GM12878 (cell line): Measurements from ENCODE around the gene FBXL14.

Source experiments
- BHLHE40 ChIP-seq, 2 experiments: fragments of 450-650 bp in 1 of 2; IDR thresholded peaks; 2 replicates each; pipeline ENCODE4 v1.6.1; 2011 to 2017; ENCODE audit warnings: low read depth in 2 of 2, borderline replicate concordance in 1 of 2, improper control_type of control experiment in 1 of 2, low read length in 1 of 2, mild to moderate bottlenecking in 1 of 2
- CHD2 ChIP-seq: IDR thresholded peaks from 2 replicates; pipeline ENCODE4 v1.6.1; 2011; ENCODE audit warnings: low read depth, low read length, improper control_type of control experiment, borderline replicate concordance
- CHD4 ChIP-seq: fragments of 200-600 bp; sonication (generic); IDR thresholded peaks from 2 replicates; pipeline ENCODE4 v1.6.1; 2016; ENCODE audit warnings: mild to moderate bottlenecking
- CTCF ChIP-seq, 3 experiments: IDR thresholded peaks in 2 of 3; conservative IDR thresholded peaks in 1 of 3; 2 replicates each; pipeline ENCODE4 v1.5.1; 2011; ENCODE audit warnings: low read depth in 3 of 3, low read length in 3 of 3, mild to moderate bottlenecking in 3 of 3, control low read depth in 2 of 3, moderate library complexity in 2 of 3, inconsistent platforms in 1 of 3, mixed read lengths in 1 of 3; ENCODE audit not compliant: control insufficient read depth in 2 of 3, insufficient read depth in 1 of 3; ENCODE audit errors: extremely low read depth in 1 of 3
- E2F4 ChIP-seq: IDR thresholded peaks from 2 replicates; pipeline ENCODE4 v1.6.1; 2012; ENCODE audit warnings: low read depth, low read length, improper control_type of control experiment
- MAX ChIP-seq: IDR thresholded peaks from 2 replicates; pipeline ENCODE4 v1.6.1; 2012; ENCODE audit warnings: low read depth, low read length, improper control_type of control experiment
- MTA2 ChIP-seq: fragments of 450-650 bp; IDR thresholded peaks from 2 replicates; pipeline ENCODE4 v1.6.1; 2016; ENCODE audit warnings: low read depth, mild to moderate bottlenecking, moderate library complexity
- MXI1 ChIP-seq: fragments of 150-350 bp; IDR thresholded peaks from 2 replicates; pipeline ENCODE4 v1.6.1; 2011; ENCODE audit warnings: low read depth, mild to moderate bottlenecking, inconsistent platforms, low read length, improper control_type of control experiment
- NR2C2 ChIP-seq: IDR thresholded peaks from 2 replicates; pipeline ENCODE4 v1.6.1; 2011; ENCODE audit warnings: borderline replicate concordance, low read depth; ENCODE audit not compliant: control insufficient read depth, insufficient read length
- POLR2AphosphoS5 ChIP-seq: IDR thresholded peaks from 2 replicates; pipeline ENCODE4 v1.6.1; 2011; ENCODE audit warnings: mild to moderate bottlenecking, low read length, inconsistent platforms
- RAD21 ChIP-seq: IDR thresholded peaks from 2 replicates; pipeline ENCODE4 v1.6.1; 2011; ENCODE audit warnings: mild to moderate bottlenecking, low read depth, low read length, moderate library complexity; ENCODE audit not compliant: insufficient read depth
- REST ChIP-seq: IDR thresholded peaks from 2 replicates; pipeline ENCODE4 v1.6.1; 2012; ENCODE audit warnings: mild to moderate bottlenecking, low read depth, low read length
- TCF7 ChIP-seq: IDR thresholded peaks from 2 replicates; pipeline ENCODE4 v1.6.1; 2014; ENCODE audit warnings: antibody characterized with exemption, borderline replicate concordance

- TF ChIP-seq E2F4 (no peak), CTCF (IDR thresholded peaks at IDR 0.05 in 2 of 3, conservative IDR thresholded peaks at IDR 0.05 in 1 of 3; ENCODE audit: control insufficient read depth in 2 of 3, extremely low read depth in 1 of 3, insufficient read depth in 1 of 3, low read depth in 3 of 3, low read length in 3 of 3) (no peak), MAX (no peak), BHLHE40 (IDR thresholded peaks at IDR 0.05; ENCODE audit: borderline replicate concordance in 1 of 2, low read depth in 2 of 2, low read length in 1 of 2) (no peak), REST (no peak), CHD2 (no peak), POLR2AphosphoS5 (no peak), RAD21 (no peak), MTA2 (no peak), CHD4 (no peak), TCF7 (no peak), NR2C2 (no peak), MXI1 (no peak)
Observed at GRCh38 chr12:1523046-1523445, 71.3 kb downstream of the FBXL14 start.
